Coronary artery (tissue), 2 donors: ENCODE data around the gene COBLL1.

ENCODE experiments used
- DNase-seq: peaks from one replicate; pipeline ENCODE4 v3.0.0-alpha.2; 2017; ENCODE audit warnings: low spot score
- H3K27ac ChIP-seq, 2 donors: fragments of 200-600 bp; sonication (generic); one replicate each; pipeline ENCODE4 v1.5.1; 2016 to 2019
- H3K4me3 ChIP-seq: fragments of 200-600 bp; sonication (generic); 2 replicates; pipeline ENCODE4 v1.5.1; 2016; ENCODE audit warnings: mild to moderate bottlenecking, moderate library complexity
- TF ChIP-seq, protein P1 (sequence below): fragments of 200-600 bp; sonication (generic); IDR thresholded peaks from one replicate; pipeline ENCODE4 v1.5.1; 2019; ENCODE audit warnings: antibody characterized with exemption

Gene COBLL1

GRCh38 chr2:164706522-164706921 lies 135.1 kb downstream of the COBLL1 start:
- H3K4me3 ChIP-seq = no peak overlapping the region
- no peak overlapping the region for H3K27ac ChIP-seq
- TF ChIP-seq, protein P1, sequence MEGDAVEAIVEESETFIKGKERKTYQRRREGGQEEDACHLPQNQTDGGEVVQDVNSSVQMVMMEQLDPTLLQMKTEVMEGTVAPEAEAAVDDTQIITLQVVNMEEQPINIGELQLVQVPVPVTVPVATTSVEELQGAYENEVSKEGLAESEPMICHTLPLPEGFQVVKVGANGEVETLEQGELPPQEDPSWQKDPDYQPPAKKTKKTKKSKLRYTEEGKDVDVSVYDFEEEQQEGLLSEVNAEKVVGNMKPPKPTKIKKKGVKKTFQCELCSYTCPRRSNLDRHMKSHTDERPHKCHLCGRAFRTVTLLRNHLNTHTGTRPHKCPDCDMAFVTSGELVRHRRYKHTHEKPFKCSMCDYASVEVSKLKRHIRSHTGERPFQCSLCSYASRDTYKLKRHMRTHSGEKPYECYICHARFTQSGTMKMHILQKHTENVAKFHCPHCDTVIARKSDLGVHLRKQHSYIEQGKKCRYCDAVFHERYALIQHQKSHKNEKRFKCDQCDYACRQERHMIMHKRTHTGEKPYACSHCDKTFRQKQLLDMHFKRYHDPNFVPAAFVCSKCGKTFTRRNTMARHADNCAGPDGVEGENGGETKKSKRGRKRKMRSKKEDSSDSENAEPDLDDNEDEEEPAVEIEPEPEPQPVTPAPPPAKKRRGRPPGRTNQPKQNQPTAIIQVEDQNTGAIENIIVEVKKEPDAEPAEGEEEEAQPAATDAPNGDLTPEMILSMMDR = no peak
- no peak for DNase-seq

DNA sequence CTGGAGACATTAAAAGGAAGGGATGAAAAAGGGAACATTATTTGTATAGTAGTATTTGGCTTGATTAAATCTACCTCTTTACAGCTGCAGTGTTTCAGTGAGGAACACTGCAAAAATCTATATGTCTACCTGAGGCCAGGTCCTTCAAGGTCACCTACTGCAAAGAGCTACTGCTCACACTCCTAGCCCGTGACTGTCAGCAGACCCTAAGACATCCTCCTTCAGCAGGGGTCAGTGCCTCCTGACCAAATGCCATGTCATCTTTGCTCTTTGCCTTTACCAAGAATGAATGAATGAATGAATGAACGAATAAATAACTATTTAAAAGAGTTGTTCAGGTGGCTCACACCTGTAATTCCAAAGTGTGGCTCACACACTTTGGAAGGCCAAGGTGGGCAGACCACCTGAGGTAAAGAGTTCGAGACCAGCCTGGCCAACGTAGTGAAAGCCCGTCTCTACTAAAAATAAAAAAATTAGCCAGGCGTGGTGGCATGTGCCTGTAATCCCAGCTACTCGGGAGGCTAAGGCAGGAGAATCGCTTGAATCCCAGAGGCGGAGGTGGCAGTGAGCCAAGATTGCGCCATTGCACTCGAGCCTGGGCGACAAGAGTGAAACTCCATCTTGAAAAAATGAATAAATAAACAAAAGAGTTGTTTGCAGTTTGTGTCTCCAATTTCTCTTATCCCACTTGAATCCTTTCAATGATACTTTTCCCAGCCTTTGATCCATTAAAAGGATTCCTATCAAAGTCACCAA lies 136.0 kb downstream of the COBLL1 start:
- DNase-seq = no peak
- Histone ChIP-seq H3K4me3 (no peak overlapping the region), H3K27ac (no peak overlapping the region)
- TF ChIP-seq, protein P1 = no peak

- TF ChIP-seq, protein P1 = no peak
- H3K4me3 ChIP-seq = no peak overlapping the region
- no peak overlapping the region for H3K27ac ChIP-seq
- no peak for DNase-seq
Measured at GRCh38 chr2:164703915-164704706, 137.5 kb downstream of the COBLL1 start.

GRCh38 chr2:164701565-164701964 lies 140.1 kb downstream of the COBLL1 start:
- H3K27ac ChIP-seq = no peak overlapping the region
- no peak for DNase-seq
- H3K4me3 ChIP-seq = no peak overlapping the region
- TF ChIP-seq, protein P1 = no peak

GRCh38 chr2:164700390-164700789 lies 141.2 kb downstream of the COBLL1 start:
- no peak overlapping the region for H3K27ac ChIP-seq
- no peak overlapping the region for H3K4me3 ChIP-seq
- DNase-seq = no peak
- TF ChIP-seq, protein P1 = no peak

- no peak for DNase-seq
- TF ChIP-seq, protein P1 = peak; percentile 33
- H3K4me3 ChIP-seq = no peak overlapping the region
- H3K27ac ChIP-seq = no peak overlapping the region
Measured at GRCh38 chr2:164697688-164698461, 143.7 kb downstream of the COBLL1 start.
